T-cell (primary cell): ENCODE results near the gene MCCD1. TPM values are rescaled to one million over a fixed set of nuclear protein-coding genes. Genes with fewer than 3 reads are reported as not detected.
"Not testable (repeated sequence)": the region's sequence is repeated elsewhere in the genome, so short reads cannot be mapped to it uniquely, and the experiment has no call there.

Source experiments
- ATAC-seq, 4 experiments: fragments of 200-7000 bp in 3 of 4; fragments of 150-1000 bp in 1 of 4; cut with Tn5 transposase; replicated peaks in 1 of 4; 1 replicate in 3 of 4; 2 replicates in 1 of 4; pipeline ENCODE4 v1.10.0; 2021; ENCODE audit warnings: moderate library complexity in 3 of 4, mild to moderate bottlenecking in 2 of 4, moderate number of reproducible peaks in 1 of 4
- CTCF ChIA-PET, 2 donors: fragments of 300-600 bp; sonication (Branson Sonifier 250); formaldehyde crosslinking; loops; one replicate each; lab custom pipeline; 2022; ENCODE audit warnings: antibody characterized with exemption in 2 of 2; lab: Charles Lee
- POLR2A ChIA-PET, 2 donors: fragments of 300-600 bp; sonication (Branson Sonifier 250); formaldehyde crosslinking; loops; one replicate each; lab custom pipeline; 2022; ENCODE audit warnings: antibody characterized with exemption in 2 of 2; lab: Charles Lee
- DNase-seq, 35 experiments: peaks; one replicate each; pipeline versions ENCODE4 v3.0.0 to v3.0.0-alpha.2; 2013 to 2023
- H3K27ac ChIP-seq: one replicate; pipeline ENCODE4 v1.5.1; 2013; ENCODE audit warnings: low read length
- H3K27me3 ChIP-seq, 2 experiments: replicated peaks in 1 of 2; 1 replicate in 1 of 2; 2 replicates in 1 of 2; pipeline versions ENCODE4 v1.6.1 to v1.7.0; 2013; ENCODE audit warnings: low read length in 1 of 2, mixed read lengths in 1 of 2; ENCODE audit not compliant: control insufficient read depth in 2 of 2, insufficient read depth in 2 of 2; ENCODE audit errors: extremely low read depth in 1 of 2
- H3K36me3 ChIP-seq, 2 donors: 1 replicate in 1 of 2; 2 replicates in 1 of 2; pipeline versions ENCODE4 v1.6.1 to v1.7.0; 2013; ENCODE audit warnings: low read length in 1 of 2; ENCODE audit not compliant: control insufficient read depth in 2 of 2, insufficient read depth in 1 of 2; ENCODE audit errors: extremely low read depth in 1 of 2
- H3K4me1 ChIP-seq, 2 experiments: 1 replicate in 1 of 2; 2 replicates in 1 of 2; pipeline versions ENCODE4 v1.6.1 to v1.7.0; 2013; ENCODE audit warnings: low read length in 2 of 2, mixed read lengths in 1 of 2; ENCODE audit not compliant: insufficient read depth in 2 of 2, control insufficient read depth in 1 of 2; ENCODE audit errors: extremely low read depth in 1 of 2
- H3K4me3 ChIP-seq, 2 donors: 1 replicate in 1 of 2; 2 replicates in 1 of 2; pipeline versions ENCODE4 v1.5.1 to v1.7.0; 2013; ENCODE audit warnings: mild to moderate bottlenecking in 2 of 2, low read length in 1 of 2, moderate library complexity in 1 of 2; ENCODE audit not compliant: control insufficient read depth in 1 of 2; ENCODE audit errors: extremely low read depth in 1 of 2
- H3K9me3 ChIP-seq: 2 replicates; pipeline ENCODE4 v1.7.0; 2013
- H3K27ac Mint-ChIP-seq, 2 donors: one replicate each; pipeline ENCODE4 v1.8.0; 2020 to 2021; ENCODE audit warnings: mild to moderate bottlenecking in 2 of 2, mixed read lengths in 2 of 2
- H3K27me3 Mint-ChIP-seq, 2 donors: one replicate each; pipeline ENCODE4 v1.8.0; 2021 to 2022; ENCODE audit warnings: mixed read lengths in 2 of 2
- H3K36me3 Mint-ChIP-seq: one replicate; pipeline ENCODE4 v1.8.0; 2021; ENCODE audit warnings: mixed read lengths
- H3K4me1 Mint-ChIP-seq, 3 donors: one replicate each; pipeline ENCODE4 v1.8.0; 2020 to 2022; ENCODE audit warnings: mixed read lengths in 3 of 3, mild to moderate bottlenecking in 1 of 3
- H3K4me3 Mint-ChIP-seq, 3 donors: one replicate each; pipeline ENCODE4 v1.8.0; 2020 to 2022; ENCODE audit warnings: mild to moderate bottlenecking in 3 of 3, mixed read lengths in 3 of 3, moderate library complexity in 3 of 3
- H3K9me3 Mint-ChIP-seq, 3 donors: one replicate each; pipeline ENCODE4 v1.8.0; 2020 to 2022; ENCODE audit warnings: mixed read lengths in 3 of 3
- WGBS: methylation state at CpG from one replicate; pipeline ENCODE4 v1.1.5; 2013; ENCODE audit warnings: missing lambda C conversion rate; ENCODE audit not compliant: insufficient coverage; 5-methylcytosine and 5-hydroxymethylcytosine counted together
- total RNA-seq, 35 experiments: library from RNA in 6 of 35; stranded (reverse) in 6 of 35; fragments of 120-200 nt in 1 of 35; gene quantifications; one replicate each; pipeline versions ENCODE4 v1.2.1 to v1.2.4 and lab custom pipeline; 2013 to 2026

The MCCD1 gene
- total RNA-seq, 5 donors from 2014 or later (not counting 1 experiment from before 2014, with no cell fraction given) = not detected

DNA sequence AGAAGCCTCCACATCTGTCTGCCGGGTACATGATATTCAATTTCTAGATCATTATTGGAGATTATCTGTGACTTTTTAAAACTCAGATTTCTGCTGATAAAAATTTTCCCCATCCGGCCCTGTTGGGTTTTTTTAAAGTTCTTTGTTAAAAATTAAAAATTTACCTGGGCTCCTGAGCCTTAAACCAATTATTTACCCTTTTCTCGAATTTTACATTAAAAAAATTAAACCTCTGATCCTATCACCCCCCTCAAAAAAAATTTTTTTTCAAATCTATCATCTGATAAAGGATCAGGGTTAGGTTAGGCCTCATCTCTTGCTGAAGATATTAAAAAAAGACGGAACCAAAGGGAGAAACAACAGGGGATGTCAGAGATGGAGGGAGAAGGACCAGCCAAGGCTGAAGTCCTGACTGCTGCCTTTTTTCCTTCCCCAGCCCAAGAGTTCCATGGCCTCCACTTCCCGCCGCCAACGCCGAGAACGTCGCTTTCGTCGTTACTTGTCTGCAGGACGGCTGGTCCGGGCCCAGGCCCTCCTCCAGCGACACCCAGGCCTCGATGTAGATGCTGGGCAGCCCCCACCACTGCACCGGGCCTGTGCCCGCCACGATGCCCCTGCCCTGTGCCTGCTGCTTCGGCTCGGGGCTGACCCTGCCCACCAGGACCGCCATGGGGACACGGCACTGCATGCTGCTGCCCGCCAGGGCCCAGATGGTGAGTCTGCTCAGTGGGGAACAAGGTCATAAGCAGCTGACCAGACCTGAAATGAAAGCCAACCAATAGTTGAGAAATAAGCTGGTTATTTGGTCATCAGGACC lies 19.2 kb downstream of the MCCD1 start:
- H3K27ac Mint-ChIP-seq = peak overlapping the region; percentile 88 to 92
- no peaks in the 10 kb centered on the region for H3K36me3 Mint-ChIP-seq
- peaks cover 31 to 38% (median 34%) of the 10 kb centered on the region in 3 donors for H3K4me1 Mint-ChIP-seq
- H3K9me3 Mint-ChIP-seq = no peaks in the 10 kb centered on the region
- no peaks in the 10 kb centered on the region for H3K27me3 Mint-ChIP-seq
- peak overlapping the region; percentile 84 to 88 (median 88) for H3K4me3 Mint-ChIP-seq
- no peaks in the 10 kb centered on the region for H3K27me3 ChIP-seq
- DNase-seq = no peak
- 96% methylated on average over 20 of the region's 24 CpGs for WGBS
- no peak for ATAC-seq
- ChIA-PET CTCF (interaction anchor here (0.6 to 7.0 kb wide), 17 partner anchors 21 to 259 kb away, joined by 3 to 244 read pairs (median 5); partner anchors contain the start of genes NCR3 (in 2 of the 2), LTB (in 1 of the 2), MSH5 (in 1 of the 2) and TNF (in 1 of the 2)), POLR2A (interaction anchor here (0.6 to 1.0 kb wide), 5 partner anchors 35 to 934 kb away, joined by 3 to 11 read pairs (median 3); partner anchors contain the start of genes NCR3 (in 1 of the 2) and NEU1 (in 1 of the 2))
- H3K4me3 ChIP-seq = peak overlapping the region in 1 of 2 donors; percentile 46
- peaks cover 13 to 36% of the 10 kb centered on the region in 2 experiments for H3K4me1 ChIP-seq
- peak overlapping the region; percentile 82 for H3K27ac ChIP-seq
- H3K36me3 ChIP-seq = peaks cover 0 to 8% of the 10 kb centered on the region in 2 donors
- no peaks in the 10 kb centered on the region for H3K9me3 ChIP-seq

DNA sequence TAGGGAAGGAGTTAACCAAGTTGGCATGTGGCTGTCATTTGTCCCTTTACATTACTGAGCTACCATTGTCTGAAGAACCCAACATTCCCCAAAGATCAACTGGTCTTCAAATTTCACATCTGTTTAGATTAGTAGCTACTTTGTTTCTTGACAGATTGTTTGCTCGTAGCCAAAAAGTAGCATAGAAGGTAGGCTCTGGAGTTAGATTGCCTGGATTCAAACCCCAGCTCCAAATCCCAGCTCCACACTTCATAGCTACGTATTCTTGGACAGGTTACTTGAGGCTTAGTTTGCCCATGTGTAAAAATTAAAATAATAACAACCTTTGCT lies 19.7 kb downstream of the MCCD1 start:
- ChIA-PET POLR2A (interaction anchor here (0.6 to 1.0 kb wide), 3 partner anchors 45 to 274 kb away, joined by 3 read pairs; partner anchors contain the start of gene NCR3 (in 1 of the 2)), CTCF (interaction anchor here (0.6 to 7.0 kb wide), 13 partner anchors 21 to 223 kb away, joined by 3 to 244 read pairs (median 5); partner anchors contain the start of genes NCR3 (in 2 of the 2), LTB (in 1 of the 2), MSH5 (in 1 of the 2) and TNF (in 1 of the 2))
- WGBS = no CpG with 5 or more reads among the region's 2 CpGs
- Histone ChIP-seq H3K36me3 (peaks cover 0 to 8% of the 10 kb centered on the region in 2 donors), H3K4me1 (peaks cover 11 to 35% of the 10 kb centered on the region in 2 experiments), H3K27ac (peak overlapping the region; percentile 82), H3K4me3 (no peak overlapping the region), H3K27me3 (no peaks in the 10 kb centered on the region), H3K9me3 (no peaks in the 10 kb centered on the region)
- Mint-ChIP-seq H3K27ac (peak overlapping the region; percentile 48 to 88), H3K9me3 (no peaks in the 10 kb centered on the region), H3K36me3 (no peaks in the 10 kb centered on the region), H3K4me3 (peak overlapping the region in 2 of 3 donors; percentile 88), H3K27me3 (no peaks in the 10 kb centered on the region), H3K4me1 (peaks cover 26 to 34% (median 29%) of the 10 kb centered on the region in 3 donors)
- ATAC-seq (no peak), DNase-seq (no peak)

DNA sequence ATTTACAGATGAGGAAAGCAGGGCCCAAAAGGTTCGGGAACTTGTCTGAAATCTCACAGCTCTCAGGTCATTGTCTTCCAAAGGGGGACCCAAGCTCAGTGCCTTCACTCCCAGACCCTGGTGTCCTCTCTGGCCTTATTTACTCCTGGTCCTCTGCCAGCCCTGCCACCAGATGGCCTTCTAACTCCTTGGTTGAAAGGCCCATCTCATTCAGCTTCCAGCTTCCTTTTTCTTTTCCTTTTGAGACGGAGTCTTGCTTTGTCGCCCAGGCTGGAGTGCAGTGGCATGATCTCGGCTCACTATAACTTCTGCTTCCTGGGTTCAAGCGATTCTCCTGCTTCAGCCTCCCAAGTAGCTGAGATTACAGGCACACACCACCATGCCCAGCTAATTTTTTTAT lies 22.6 kb downstream of the MCCD1 start:
- not testable (repeated sequence) for H3K27me3 Mint-ChIP-seq, H3K9me3 ChIP-seq, H3K4me3 ChIP-seq, H3K27me3 ChIP-seq, H3K27ac ChIP-seq, H3K9me3 Mint-ChIP-seq, H3K4me3 Mint-ChIP-seq, H3K36me3 ChIP-seq, H3K36me3 Mint-ChIP-seq
- peak in 1 of 4 experiments; percentile 19 for ATAC-seq
- WGBS = 19% methylated on average over 4 of the region's 5 CpGs
- CTCF ChIA-PET = interaction anchor here (0.6 to 7.0 kb wide), 18 partner anchors 9 to 294 kb away, joined by 3 to 244 read pairs (median 4); partner anchors contain the start of genes LTB (in 2 of the 2), DDX39B (in 1 of the 2), LST1 (in 1 of the 2) and NCR3 (in 1 of the 2)
- Mint-ChIP-seq H3K4me1 (peaks cover 26 to 44% (median 39%) of the 10 kb centered on the region in 3 donors), H3K27ac (peak overlapping the region; percentile 74 to 82)
- POLR2A ChIA-PET = interaction anchor here (0.9 to 1.3 kb wide), 4 partner anchors 10 to 46 kb away, joined by 3 to 8 read pairs (median 4); partner anchors contain the start of genes DDX39B (in 1 of the 2) and TNF (in 1 of the 2)
- peak in 34 of 35 experiments; percentile 37 to 83 (median 56) for DNase-seq
- peaks cover 11 to 38% of the 10 kb centered on the region in 2 experiments for H3K4me1 ChIP-seq

DNA sequence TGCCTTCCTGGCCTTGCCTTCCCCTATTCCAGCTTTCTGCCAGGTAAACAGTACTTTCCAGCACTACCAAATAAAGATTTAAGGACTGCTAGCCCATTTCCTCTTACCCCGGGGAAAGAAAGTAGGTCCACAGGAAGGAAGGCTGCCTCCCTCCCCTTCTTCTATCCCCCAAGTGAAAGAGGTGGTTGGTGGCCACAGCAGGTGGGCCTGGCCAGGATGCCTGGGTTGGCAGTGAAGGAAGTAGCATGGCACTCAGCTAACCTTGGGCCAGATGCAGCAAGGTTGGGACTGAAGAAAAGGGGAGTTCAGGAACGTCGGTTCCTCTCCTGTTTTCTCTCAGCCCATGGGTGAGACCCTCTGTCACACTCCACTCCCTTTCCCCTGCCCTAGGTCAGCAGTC lies 27.5 kb downstream of the MCCD1 start:
- H3K4me3 ChIP-seq = no peak overlapping the region
- ChIA-PET CTCF (interaction anchor here (1.0 to 2.0 kb wide), 4 partner anchors 20 to 42 kb away, joined by 4 to 9 read pairs (median 4); partner anchors contain the start of gene LST1 (in 1 of the 2)), POLR2A (no interaction called here)
- peaks cover 0 to 9% of the 10 kb centered on the region in 2 donors for H3K36me3 ChIP-seq
- H3K27ac ChIP-seq = peak overlapping the region; percentile 15
- H3K9me3 Mint-ChIP-seq = no peaks in the 10 kb centered on the region
- ATAC-seq (no peak), DNase-seq (no peak)
- no peaks in the 10 kb centered on the region for H3K27me3 ChIP-seq
- no CpG with 5 or more reads among the region's 3 CpGs for WGBS
- H3K36me3 Mint-ChIP-seq = peaks cover 13% of the 10 kb centered on the region
- H3K27ac Mint-ChIP-seq = peak overlapping the region in 1 of 2 donors; percentile 73
- no peaks in the 10 kb centered on the region for H3K9me3 ChIP-seq
- no peaks in the 10 kb centered on the region for H3K27me3 Mint-ChIP-seq
- H3K4me1 Mint-ChIP-seq = peaks cover 51 to 62% (median 59%) of the 10 kb centered on the region in 3 donors
- peaks cover 36 to 64% of the 10 kb centered on the region in 2 experiments for H3K4me1 ChIP-seq
- H3K4me3 Mint-ChIP-seq = no peak overlapping the region

DNA sequence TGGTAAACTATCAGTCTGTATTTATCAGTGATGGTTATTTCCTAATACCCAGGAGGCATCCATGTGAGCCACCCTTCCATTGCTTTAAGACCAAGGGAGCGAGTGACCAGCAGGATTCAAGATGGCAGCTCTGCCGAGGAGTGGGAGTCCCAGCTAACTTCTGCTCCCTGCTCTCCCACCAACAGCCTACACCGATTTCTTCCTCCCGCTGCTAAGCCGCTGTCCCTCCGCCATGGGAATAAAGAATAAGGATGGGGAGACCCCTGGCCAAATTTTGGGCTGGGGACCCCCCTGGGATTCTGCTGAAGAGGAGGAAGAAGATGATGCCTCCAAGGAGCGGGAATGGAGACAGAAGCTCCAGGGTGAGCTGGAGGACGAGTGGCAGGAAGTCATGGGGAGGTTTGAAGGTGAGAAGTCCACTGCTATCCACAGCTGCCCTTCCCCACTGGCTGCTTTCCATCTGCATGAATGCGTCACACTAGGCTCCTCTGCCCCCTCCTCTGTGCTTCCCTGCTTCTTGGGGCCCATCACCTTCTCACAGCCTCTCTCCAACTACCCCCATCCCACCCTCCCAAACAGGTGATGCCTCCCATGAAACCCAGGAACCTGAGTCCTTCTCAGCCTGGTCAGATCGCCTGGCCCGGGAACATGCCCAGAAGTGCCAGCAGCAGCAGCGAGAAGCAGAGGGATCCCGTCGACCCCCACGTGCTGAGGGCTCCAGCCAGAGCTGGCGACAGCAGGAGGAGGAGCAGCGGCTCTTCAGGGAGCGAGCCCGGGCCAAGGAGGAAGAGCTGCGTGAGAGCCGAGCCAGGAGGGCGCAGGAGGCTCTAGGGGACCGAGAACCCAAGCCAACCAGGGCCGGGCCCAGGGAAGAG lies 28.9 kb downstream of the MCCD1 start:
- H3K4me3 Mint-ChIP-seq = peak overlapping the region in 1 of 3 donors; percentile 92
- Histone ChIP-seq H3K27ac (peak overlapping the region; percentile 81), H3K36me3 (peaks cover 0 to 12% of the 10 kb centered on the region in 2 donors), H3K9me3 (no peaks in the 10 kb centered on the region), H3K27me3 (no peaks in the 10 kb centered on the region), H3K4me3 (peak overlapping the region in 1 of 2 donors; percentile 27), H3K4me1 (peaks cover 36 to 66% of the 10 kb centered on the region in 2 experiments)
- ChIA-PET CTCF (no interaction called here), POLR2A (interaction anchor here in 1 of 2 donors (0.6 kb wide), 1 partner anchor 39 kb away, joined by 8 read pairs; no protein-coding TSS in a partner anchor)
- DNase-seq = no peak
- peak overlapping the region; percentile 44 to 71 for H3K27ac Mint-ChIP-seq
- no peaks in the 10 kb centered on the region for H3K27me3 Mint-ChIP-seq
- ATAC-seq = no peak
- peaks cover 57 to 68% (median 63%) of the 10 kb centered on the region in 3 donors for H3K4me1 Mint-ChIP-seq
- H3K9me3 Mint-ChIP-seq = no peaks in the 10 kb centered on the region
- peaks cover 19% of the 10 kb centered on the region for H3K36me3 Mint-ChIP-seq
- WGBS = 74% methylated on average over 13 of the region's 24 CpGs
